ENCODE data around the gene HPCAL1. TPM values are rescaled to one million over a fixed set of nuclear protein-coding genes. Genes with fewer than 3 reads are reported as not detected.

The HPCAL1 gene
- 62.0 and 74.1 TPM in 2 replicates for total RNA-seq

DNA sequence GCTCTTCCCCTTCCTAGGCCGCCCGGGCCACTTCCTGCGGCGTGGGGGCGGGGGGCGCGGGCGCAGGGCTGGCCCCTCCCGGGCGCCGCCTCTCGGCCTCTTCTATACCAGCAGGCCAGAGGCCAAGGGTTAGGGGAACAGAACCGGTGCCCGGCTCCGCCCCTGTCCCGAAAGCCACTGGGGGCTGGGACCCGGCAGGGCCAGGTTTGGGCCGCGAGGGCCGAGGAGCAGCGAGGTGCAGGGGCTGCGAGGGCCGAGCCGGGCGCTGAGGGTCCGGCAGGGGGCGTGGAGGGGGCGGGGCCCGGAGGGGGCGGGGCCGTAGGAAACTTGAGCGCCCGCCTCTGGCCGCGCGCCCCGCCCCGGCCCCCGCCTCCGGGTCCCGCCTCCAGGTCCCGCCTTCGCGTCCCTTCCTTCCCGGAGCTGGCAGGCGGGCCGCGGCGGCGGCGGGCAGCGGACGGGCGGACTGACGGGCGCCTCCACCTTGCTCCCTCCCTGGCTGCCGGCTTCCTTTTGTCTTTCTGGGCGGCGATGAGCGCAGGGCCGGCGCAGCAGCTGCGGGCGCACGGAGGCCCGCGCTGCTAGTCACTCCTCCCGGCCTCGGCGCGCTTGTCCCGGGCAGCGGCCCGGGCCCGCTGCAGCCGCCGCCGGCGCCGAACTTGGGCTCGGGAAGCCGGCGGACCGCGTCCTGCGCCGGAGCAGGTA is at the start of gene HPCAL1:
Gene HPCAL1 (plus strand): TSS at position 426 of the 702 bp plus-strand sequence. CDS start 116,854 bp downstream, outside the sequence.

DNA sequence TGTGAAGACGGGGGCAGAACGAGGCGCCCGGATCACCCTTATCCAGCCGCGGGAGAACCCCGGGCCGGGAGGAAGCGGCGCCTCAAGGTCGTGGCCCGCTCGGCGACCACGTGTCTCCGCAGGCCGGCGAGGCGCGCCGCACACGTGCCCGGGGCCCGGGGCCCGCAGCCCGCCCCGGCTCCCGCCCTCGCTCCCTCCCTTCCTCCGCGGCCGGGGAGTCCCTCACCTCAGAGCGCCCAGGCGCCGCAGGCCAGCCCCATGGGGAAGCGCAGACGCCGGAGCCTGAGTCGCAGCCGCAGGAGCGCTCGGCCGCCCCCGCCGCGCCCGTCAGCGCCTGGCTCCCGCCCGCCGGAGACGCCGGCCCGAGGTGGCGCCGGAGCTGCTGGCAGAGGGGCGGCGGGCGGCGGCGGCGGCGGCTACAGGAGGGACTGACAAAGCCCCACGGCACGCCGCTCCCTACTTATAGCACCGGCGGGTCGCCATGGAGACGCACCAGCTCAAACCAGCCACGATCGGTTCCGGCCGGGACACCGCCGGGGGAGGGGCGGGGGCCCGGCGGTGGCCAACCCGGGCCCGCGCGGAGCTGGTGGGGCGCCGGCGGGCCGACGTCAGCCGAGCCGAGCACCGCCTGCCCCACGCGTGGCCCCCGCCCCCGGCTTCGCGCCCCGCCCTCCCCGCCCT is 145.3 kb downstream of the HPCAL1 start, which contains the start of gene ODC1:
Gene ODC1 (minus strand): TSS at position 433 of the 681 bp plus-strand sequence. CDS start 3,295 bp downstream, outside the sequence.

Other genes starting within 250 kb of the HPCAL1 start
- 0.30 and 0.50 TPM in 2 replicates for gene CYS1, start 222.5 kb upstream of the HPCAL1 start, total RNA-seq
- gene RRM2, start 180.2 kb upstream of the HPCAL1 start, total RNA-seq = 140 and 186 TPM in 2 replicates
- 209 and 281 TPM in 2 replicates for gene ODC1, start 145.4 kb downstream of the HPCAL1 start, total RNA-seq

All from bronchus fibroblast of lung (primary cell).